Measurements from ENCODE around the gene TOMM20. TPM values are rescaled to one million over a fixed set of nuclear protein-coding genes. Genes with fewer than 3 reads are reported as not detected.
"Not testable (repeated sequence)": the region's sequence is repeated elsewhere in the genome, so short reads cannot be mapped to it uniquely, and the experiment has no call there.

Gene TOMM20
- total and polyA plus RNA-seq, 2 donors (not counting 1 experiment from before 2014, with no cell fraction given), result 85.5 to 111 TPM

GRCh38 chr1:235087906-235088305 is 40.7 kb downstream of the TOMM20 start:
- no peak overlapping the region for H3K9ac ChIP-seq (ENCODE audit: insufficient read depth, low read length)
- no peak overlapping the region for H2AFZ ChIP-seq (ENCODE audit: low read length)
- H3K79me2 ChIP-seq (ENCODE audit: control insufficient read depth, insufficient read depth, low read length), result no peaks in the 10 kb centered on the region
- no peaks in the 10 kb centered on the region for H3K27me3 ChIP-seq (ENCODE audit: control insufficient read depth, insufficient read depth, low read length)
- H3K36me3 ChIP-seq (ENCODE audit: control insufficient read depth, insufficient read depth, low read length), result no peaks in the 10 kb centered on the region
- peaks cover 2% of the 10 kb centered on the region for H3K4me1 ChIP-seq (ENCODE audit: control insufficient read depth, extremely low read depth, insufficient read depth, low read length)
- H4K20me1 ChIP-seq (ENCODE audit: control insufficient read depth, extremely low read depth, insufficient read depth, low read length), result no peaks in the 10 kb centered on the region
- H3K27ac ChIP-seq (ENCODE audit: insufficient read depth, low read length), result no peak overlapping the region
- H3K4me3 ChIP-seq (replicated peaks in 1 of 4; ENCODE audit: control extremely low read depth in 1 of 4, insufficient read depth in 1 of 4, low read depth in 3 of 4, low read length in 4 of 4), result no peak overlapping the region
- TF ChIP-seq EZH2 (IDR thresholded peaks at IDR 0.05; ENCODE audit: low read length, missing control alignments) (no peak), CTCF (conservative IDR thresholded peaks at IDR 0.05 in 1 of 2, IDR thresholded peaks at IDR 0.05 in 1 of 2; ENCODE audit: low read depth in 1 of 2, low read length in 2 of 2) (no peak)
- DNase-seq (ENCODE audit: low read depth in 2 of 2), result no peak
- H3K4me2 ChIP-seq (ENCODE audit: extremely low read depth, insufficient read depth, low read length), result no peak overlapping the region
- H3K9me3 ChIP-seq (ENCODE audit: control insufficient read depth, insufficient read depth, low read depth, low read length), result no peaks in the 10 kb centered on the region

GRCh38 chr1:235085411-235086117 is 43.1 kb downstream of the TOMM20 start:
- not testable (repeated sequence) for H2AFZ ChIP-seq (ENCODE audit: low read length); H3K36me3 ChIP-seq (ENCODE audit: control insufficient read depth, insufficient read depth, low read length); DNase-seq (ENCODE audit: low read depth in 2 of 2); H3K27me3 ChIP-seq (ENCODE audit: control insufficient read depth, insufficient read depth, low read length); H3K4me1 ChIP-seq (ENCODE audit: control insufficient read depth, extremely low read depth, insufficient read depth, low read length); H3K4me2 ChIP-seq (ENCODE audit: extremely low read depth, insufficient read depth, low read length); H3K79me2 ChIP-seq (ENCODE audit: control insufficient read depth, insufficient read depth, low read length); H3K4me3 ChIP-seq (replicated peaks in 1 of 4; ENCODE audit: control extremely low read depth in 1 of 4, insufficient read depth in 1 of 4, low read depth in 3 of 4, low read length in 4 of 4); H3K9ac ChIP-seq (ENCODE audit: insufficient read depth, low read length); H3K27ac ChIP-seq (ENCODE audit: insufficient read depth, low read length); H4K20me1 ChIP-seq (ENCODE audit: control insufficient read depth, extremely low read depth, insufficient read depth, low read length); H3K9me3 ChIP-seq (ENCODE audit: control insufficient read depth, insufficient read depth, low read depth, low read length)

- H3K9ac ChIP-seq (ENCODE audit: insufficient read depth, low read length); DNase-seq (ENCODE audit: low read depth in 2 of 2); H3K9me3 ChIP-seq (ENCODE audit: control insufficient read depth, insufficient read depth, low read depth, low read length); H3K4me3 ChIP-seq (replicated peaks in 1 of 4; ENCODE audit: control extremely low read depth in 1 of 4, insufficient read depth in 1 of 4, low read depth in 3 of 4, low read length in 4 of 4); H3K27ac ChIP-seq (ENCODE audit: insufficient read depth, low read length); H3K27me3 ChIP-seq (ENCODE audit: control insufficient read depth, insufficient read depth, low read length); H4K20me1 ChIP-seq (ENCODE audit: control insufficient read depth, extremely low read depth, insufficient read depth, low read length); H2AFZ ChIP-seq (ENCODE audit: low read length); H3K4me2 ChIP-seq (ENCODE audit: extremely low read depth, insufficient read depth, low read length); H3K79me2 ChIP-seq (ENCODE audit: control insufficient read depth, insufficient read depth, low read length); H3K36me3 ChIP-seq (ENCODE audit: control insufficient read depth, insufficient read depth, low read length): not testable (repeated sequence)
- H3K4me1 ChIP-seq (ENCODE audit: control insufficient read depth, extremely low read depth, insufficient read depth, low read length), result peaks cover 30% of the 10 kb centered on the region
These were observed 47.8 kb downstream of the TOMM20 start for GRCh38 chr1:235080788-235081187.

GRCh38 chr1:235080297-235080657 is 48.4 kb downstream of the TOMM20 start:
- not testable (repeated sequence) for H3K27me3 ChIP-seq (ENCODE audit: control insufficient read depth, insufficient read depth, low read length); H3K4me3 ChIP-seq (replicated peaks in 1 of 4; ENCODE audit: control extremely low read depth in 1 of 4, insufficient read depth in 1 of 4, low read depth in 3 of 4, low read length in 4 of 4); DNase-seq (ENCODE audit: low read depth in 2 of 2); H3K27ac ChIP-seq (ENCODE audit: insufficient read depth, low read length); H3K4me2 ChIP-seq (ENCODE audit: extremely low read depth, insufficient read depth, low read length); H3K9ac ChIP-seq (ENCODE audit: insufficient read depth, low read length); H2AFZ ChIP-seq (ENCODE audit: low read length); H3K36me3 ChIP-seq (ENCODE audit: control insufficient read depth, insufficient read depth, low read length); H3K9me3 ChIP-seq (ENCODE audit: control insufficient read depth, insufficient read depth, low read depth, low read length); H3K79me2 ChIP-seq (ENCODE audit: control insufficient read depth, insufficient read depth, low read length); H4K20me1 ChIP-seq (ENCODE audit: control insufficient read depth, extremely low read depth, insufficient read depth, low read length)
- peaks cover 32% of the 10 kb centered on the region for H3K4me1 ChIP-seq (ENCODE audit: control insufficient read depth, extremely low read depth, insufficient read depth, low read length)
